Measurements from ENCODE around the gene DTNBP1.

The DTNBP1 gene

DNA sequence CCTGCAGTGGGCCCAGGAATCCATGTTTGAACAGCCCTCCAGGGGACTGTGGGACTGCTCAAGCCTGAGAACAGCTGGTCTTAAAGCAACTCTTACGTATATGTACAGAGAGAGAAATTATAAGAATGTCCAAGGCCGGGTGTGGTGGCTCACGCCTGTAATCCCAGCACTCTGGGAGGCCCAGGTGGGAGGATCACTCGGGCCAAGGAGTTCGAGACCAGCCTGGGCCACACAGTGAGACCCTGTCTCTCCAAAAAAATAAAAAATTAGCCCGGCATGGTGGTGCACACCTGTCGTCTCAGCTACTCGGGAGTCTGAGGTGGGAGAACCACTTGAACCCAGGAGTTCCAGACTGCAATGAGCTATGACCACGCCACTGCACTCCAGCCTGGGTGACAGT lies 134.0 kb downstream of the DTNBP1 start:
- DNase-seq = no peak

DNA sequence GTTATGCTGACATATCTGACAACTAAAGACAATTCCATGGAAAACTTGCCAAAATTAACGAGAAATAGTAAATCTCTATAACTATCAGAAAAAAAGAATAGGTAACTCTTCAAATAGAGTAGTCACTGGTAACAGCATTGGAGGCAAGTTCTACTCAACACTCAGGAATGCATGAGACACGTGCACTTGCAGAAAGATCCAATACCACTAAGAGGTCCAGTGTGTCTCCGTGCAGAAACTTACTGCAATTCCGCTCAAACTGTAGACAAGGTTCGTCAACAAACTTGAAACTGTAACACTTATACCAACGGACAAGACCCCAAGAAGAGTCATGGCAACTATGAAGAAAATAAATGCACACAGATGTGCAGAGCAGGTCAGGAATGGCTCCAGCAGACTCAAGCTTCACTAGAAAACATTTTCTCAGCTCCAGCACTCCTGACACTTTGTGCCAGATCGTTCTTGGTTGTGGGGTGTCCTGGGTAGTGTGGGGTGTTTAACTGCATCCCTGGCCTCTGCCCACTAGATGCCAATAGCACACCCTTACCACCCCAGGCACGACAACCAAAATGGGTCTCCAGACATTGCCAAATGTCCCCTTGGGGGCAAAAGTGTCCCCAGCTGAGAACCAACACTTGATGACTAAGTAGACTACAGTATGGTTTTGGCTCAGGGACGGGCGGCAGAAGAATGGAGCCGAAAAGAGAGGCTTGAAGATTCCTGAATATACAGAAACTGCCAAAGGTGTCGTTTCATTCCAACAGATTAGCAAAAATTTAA lies 134.8 kb downstream of the DTNBP1 start:
- DNase-seq = no peak

DNA sequence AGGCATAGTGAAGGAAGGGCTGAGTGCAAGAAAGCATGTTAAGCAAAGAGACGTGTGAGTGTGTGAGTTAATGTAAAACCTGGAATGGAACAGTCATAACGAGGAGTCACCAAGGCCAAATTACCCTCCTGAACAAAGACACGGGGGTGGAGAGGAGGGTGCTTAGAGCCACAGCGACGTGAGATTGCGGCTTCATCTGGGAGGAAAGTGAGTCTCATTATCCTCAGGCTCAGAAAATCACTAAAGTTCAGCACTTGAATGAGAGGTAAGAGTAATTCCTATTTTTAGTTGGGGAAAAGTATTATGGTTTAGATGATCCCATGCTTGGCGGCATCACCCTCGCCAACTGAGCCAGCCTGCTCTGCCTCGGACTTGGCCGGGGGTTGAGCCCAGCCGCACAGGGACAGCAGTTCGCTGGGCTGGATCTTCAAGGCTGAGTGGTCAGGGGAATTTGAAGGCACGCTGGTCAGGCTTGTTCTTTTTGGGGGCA lies 136.6 kb downstream of the DTNBP1 start:
- DNase-seq = no peak

- DNase-seq = no peak
These were observed 137.9 kb downstream of the DTNBP1 start for GRCh38 chr6:15524861-15525401.

GRCh38 chr6:15523679-15524630 lies 138.9 kb downstream of the DTNBP1 start:
- no peak for DNase-seq

- DNase-seq = no peak
These were observed 139.8 kb downstream of the DTNBP1 start for GRCh38 chr6:15522856-15523529.

- no peak for DNase-seq
These were observed 140.4 kb downstream of the DTNBP1 start for GRCh38 chr6:15522427-15522826.

- DNase-seq = no peak
These were observed 140.8 kb downstream of the DTNBP1 start for GRCh38 chr6:15522026-15522425.

DNA sequence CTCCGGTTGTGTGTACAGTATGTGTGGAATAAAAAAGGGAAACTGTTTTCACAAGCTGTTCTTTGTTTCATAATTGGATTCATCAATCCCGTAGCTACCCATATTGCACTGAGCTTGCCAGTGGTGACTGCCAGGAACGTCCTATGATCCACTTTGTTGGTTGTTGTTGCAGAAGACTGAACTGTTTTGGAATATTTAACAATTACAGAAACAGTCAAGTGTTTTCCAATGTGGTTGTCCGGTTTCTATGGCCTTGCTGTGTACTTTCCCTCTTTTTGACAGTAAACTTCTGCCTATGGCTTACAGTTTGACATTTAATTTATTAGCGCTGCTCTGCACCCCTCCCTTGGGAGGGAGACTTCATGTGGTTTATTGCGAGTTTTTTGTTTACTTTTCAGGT lies 141.2 kb downstream of the DTNBP1 start:
- DNase-seq = no peak

DNA sequence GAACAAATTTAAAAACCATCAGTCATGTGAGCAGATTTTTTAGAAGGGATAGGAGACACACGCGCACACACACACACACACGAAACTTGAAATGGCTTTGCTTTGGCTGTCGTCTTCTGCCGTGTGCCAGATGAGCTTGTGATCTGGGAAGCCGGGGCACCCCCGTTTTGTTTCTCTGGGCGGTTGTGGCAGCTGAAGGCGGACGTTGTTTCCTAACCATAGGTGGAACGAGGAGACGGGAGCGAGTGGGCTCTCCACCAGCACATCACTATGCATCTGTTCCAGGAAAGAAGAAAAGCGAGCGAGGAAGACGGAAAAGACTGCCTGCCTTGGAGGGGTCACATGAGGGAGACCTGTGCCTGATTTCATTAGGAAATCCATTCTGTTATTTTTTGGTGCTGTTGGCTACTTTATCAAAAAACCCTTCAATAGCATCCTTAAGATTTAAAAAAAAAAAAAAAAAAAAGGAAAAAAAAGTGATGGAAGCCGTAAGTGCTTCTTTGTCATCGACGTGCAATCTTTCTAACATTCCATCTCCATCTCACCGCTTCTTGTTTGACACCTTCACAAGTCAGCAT lies 142.1 kb downstream of the DTNBP1 start:
- no peak for DNase-seq

DNA sequence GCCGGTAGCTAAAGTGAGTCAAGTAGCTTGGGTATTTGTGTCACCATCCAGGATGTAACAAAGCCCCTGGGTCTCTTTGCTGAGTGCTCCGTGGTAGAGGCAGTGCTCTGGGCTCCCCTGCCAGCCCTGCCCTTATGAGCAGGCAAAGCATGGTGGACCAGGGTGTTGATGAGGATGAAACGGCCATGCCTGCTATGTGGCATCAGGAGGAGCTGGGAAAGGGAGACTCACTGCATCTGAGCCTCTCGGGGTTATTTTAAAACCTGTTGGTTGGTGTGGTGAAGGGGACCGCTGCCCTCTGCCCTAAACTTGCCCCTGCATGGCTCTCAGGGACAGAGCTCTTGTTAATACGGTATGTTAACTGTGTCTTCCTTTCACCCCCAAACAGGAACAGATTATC lies 143.1 kb downstream of the DTNBP1 start:
- no peak for DNase-seq

DNA sequence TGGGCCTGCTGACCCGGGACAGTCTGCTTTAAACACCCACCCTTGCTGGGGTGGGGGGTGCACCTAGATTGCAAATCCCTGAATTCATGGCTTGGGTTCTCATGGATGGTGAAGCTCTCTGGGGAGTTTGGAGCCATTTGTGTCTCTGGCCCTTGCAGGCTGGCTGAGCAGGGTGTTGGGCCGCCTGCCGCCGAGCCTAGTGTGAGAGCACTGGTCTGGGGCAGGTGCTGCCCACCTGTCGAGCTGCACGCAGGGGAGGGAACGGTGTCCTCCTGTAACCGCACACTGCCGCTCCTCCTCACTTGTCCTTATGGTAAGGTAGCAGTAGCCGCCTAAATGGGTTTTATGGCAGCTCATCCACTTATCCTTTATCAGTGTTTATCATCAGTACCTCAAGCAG lies 143.9 kb downstream of the DTNBP1 start:
- peak; percentile 47 for DNase-seq

DNA sequence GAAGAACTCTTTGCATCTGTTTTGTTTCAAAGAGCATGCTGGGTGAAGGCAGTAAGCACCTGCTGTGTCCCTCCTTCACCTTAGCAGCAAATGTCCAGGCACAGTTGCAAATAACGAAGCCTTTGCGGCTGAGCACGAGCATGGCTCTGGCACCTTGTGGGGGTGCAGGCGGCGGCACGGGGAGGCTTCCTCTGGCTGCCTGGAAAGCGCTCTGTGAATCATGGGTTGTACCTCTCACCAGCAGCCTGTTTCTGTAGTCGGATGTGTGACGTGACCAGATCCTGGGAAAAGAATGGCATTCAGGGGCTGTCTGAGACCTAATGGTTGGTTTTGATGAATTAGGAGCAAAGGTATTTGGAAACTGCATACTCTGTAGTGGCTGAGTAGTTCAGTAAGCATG lies 144.8 kb downstream of the DTNBP1 start:
- DNase-seq = no peak

DNA sequence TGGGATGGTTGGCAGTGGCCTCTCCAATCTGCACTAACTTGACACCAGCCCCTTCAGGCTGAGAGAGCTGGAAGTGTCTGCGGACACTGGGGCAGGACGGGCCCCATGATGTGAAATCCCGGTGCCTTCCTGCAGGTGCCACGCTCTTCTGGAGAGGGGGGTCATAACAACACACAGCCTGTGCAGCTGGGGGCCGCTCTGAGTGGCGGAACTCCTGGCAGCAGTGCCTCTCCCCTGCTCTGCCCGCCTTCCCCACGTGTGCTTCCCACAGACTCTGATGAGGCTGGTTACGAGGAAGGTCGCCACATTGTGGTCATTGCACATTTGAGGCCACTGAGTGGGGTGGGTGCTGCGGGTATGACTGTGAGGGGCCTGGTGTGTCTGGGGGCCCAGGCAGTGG lies 145.2 kb downstream of the DTNBP1 start:
- DNase-seq = no peak

GRCh38 chr6:15516923-15517560 lies 145.8 kb downstream of the DTNBP1 start:
- no peak for DNase-seq

DNA sequence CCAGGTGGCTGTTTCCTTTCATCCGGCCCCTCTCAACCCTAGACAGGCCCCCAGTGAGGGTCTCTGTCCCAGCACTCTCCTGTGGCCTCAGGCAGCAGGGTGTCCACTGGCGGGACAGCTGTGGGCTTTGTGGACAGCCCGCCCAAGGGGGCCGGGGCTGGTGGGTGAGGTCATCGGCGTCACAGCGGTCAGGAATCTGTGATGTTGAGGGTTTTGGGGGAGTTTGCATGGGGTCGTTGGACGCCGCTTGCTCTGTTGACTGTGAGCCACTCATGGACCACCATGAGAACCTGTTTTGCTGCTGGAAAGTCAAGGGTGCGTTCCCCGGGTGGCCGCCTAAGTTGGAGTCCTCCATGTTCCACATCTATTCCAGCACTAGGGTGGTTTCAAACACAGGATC lies 146.4 kb downstream of the DTNBP1 start:
- no peak for DNase-seq

DNA sequence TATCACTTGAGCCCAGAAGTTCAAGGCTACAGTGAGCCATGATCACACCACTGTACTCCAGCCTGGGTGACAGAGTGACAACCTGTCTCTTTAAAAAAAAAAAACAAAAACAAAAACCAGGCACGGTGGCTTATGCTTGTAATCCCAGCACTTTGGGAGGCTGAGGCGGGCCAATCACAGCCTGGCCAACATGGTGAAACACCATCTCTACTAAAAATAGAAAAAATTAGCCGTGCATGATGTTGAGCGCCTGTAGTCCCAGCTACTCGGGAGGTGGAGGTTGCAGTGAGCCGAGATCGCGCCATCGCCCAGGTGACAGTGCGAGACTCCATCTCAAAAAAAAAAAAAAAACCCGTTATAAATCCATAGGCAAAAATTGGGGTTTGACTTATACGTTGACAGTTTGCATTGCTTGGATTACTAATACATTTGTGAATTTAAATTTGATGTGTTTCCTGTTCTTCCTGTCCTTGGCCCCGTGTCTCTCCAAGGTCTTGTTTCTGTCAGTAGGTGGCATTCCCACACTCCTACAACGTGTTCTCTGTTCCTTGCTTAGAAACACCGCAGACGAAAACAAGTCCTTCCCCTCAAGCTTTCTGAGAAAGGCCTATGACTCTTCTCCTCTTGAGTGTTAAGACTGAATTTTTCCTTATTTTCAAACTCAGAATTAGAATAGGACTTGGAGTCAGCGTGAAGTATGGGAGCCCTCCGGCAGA lies 147.0 kb downstream of the DTNBP1 start:
- peak; percentile 14 for DNase-seq

DNA sequence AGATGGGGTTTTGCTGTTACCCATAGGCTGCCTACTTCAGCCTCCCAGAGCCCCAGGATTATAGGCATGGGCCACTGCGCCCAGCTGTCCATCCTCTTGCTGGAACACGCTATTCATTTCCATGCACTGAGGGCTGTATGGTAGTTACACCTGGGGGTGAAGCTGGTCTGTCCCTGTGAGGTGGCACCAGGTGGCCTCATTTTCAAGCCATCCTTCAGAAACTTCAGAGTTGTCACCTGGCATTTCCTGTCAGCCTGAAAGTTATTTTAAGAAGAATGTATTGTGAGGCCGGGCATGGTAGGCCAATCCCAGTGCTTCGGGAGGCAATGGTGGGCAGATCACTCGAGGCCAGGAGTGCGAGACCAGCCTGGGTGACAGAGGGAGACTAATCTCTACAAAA lies 147.6 kb downstream of the DTNBP1 start:
- no peak for DNase-seq

- no peak for DNase-seq
These were observed 148.8 kb downstream of the DTNBP1 start for GRCh38 chr6:15513801-15514711.

DNA sequence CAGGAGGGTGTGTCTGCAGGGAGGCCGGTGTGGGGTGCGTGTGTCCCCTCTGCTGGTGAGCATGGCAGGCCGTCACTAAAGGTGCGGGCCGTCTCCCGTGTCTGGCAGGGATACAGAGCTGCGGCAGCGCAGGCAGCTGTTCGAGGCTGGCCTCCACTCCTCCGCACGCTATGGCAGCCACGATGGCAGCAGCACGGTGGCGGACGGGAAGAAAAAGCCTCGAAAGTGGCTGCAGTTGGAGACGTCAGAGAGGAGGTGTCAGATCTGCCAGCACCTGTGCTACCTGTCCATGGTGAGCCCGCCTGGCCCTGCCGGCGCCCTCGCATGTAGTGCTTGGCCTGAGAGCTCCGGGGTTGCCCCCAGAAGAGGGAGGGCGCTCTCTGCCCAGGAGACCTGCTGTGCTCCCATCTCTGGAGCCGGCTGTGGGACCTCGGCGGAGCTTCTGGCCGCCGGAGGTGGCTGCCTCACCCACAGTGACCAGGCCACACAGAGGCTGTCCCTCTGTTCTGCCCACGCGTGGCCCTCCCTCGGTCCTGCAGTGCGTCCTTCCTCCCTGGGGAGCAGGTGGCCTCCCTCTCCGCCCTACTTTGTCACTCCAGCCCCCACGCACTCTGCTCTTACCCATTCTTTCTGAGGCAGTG lies 149.6 kb downstream of the DTNBP1 start:
- DNase-seq = no peak
